Measurements from ENCODE around the gene EXD2. TPM values are rescaled to one million over a fixed set of nuclear protein-coding genes. Genes with fewer than 3 reads are reported as not detected.
"Not testable (repeated sequence)": the region's sequence is repeated elsewhere in the genome, so short reads cannot be mapped to it uniquely, and the experiment has no call there.

Gene EXD2
- total RNA-seq, 4 donors from 2014 or later, result 14.9 to 28.0 (median 18.1) TPM

DNA sequence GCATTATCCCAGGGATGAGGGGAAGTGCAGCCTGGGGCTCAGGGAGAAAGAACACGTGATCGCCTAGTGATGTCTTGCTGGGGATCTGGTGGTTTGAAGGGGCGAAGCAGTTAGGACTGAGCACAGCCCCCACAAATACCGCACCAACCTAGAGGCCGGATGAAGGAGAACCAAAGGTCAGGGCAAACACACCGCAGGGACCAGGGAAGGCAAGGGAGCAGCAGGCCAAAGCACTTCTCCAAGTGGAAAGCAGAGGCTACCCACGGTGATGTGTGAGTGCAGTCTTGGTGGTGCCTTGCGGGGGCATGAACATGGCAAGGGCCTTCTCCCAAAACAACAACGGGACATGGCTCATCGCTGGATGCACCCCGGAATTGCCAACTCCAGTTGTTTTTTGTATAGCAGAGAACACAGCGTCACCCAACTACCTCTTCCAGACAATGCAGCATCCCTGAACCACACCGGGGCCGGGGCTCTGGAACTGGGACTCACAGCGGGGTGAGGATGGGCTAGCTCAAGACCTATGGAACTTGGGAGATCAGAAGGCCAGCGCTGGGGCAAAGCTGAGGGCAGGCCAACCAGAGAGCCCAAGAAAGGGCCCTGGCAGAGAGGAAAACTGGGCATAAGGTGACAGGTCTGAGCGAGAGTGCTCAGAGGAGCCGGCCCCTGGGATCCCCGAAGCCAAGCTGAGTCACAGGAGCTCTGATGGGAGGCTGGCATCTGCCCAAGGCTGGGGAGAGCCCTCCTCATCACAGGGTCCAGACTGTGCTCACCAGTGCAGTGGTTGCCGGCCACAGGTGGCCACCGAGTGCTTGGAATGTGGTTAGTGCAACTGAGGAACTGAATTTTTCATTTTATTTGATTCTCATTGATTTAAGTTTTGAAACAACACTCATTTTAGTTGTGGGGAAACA lies 79.8 kb downstream of the EXD2 start:
- no peak overlapping the region for H3K4me3 ChIP-seq (ENCODE audit: low read depth, poor library complexity, severe bottlenecking)
- intact Hi-C loops (cut with DNase I; ENCODE audit: low total_unique reads), result no loop called here
- TF ChIP-seq, protein P1, sequence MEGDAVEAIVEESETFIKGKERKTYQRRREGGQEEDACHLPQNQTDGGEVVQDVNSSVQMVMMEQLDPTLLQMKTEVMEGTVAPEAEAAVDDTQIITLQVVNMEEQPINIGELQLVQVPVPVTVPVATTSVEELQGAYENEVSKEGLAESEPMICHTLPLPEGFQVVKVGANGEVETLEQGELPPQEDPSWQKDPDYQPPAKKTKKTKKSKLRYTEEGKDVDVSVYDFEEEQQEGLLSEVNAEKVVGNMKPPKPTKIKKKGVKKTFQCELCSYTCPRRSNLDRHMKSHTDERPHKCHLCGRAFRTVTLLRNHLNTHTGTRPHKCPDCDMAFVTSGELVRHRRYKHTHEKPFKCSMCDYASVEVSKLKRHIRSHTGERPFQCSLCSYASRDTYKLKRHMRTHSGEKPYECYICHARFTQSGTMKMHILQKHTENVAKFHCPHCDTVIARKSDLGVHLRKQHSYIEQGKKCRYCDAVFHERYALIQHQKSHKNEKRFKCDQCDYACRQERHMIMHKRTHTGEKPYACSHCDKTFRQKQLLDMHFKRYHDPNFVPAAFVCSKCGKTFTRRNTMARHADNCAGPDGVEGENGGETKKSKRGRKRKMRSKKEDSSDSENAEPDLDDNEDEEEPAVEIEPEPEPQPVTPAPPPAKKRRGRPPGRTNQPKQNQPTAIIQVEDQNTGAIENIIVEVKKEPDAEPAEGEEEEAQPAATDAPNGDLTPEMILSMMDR (IDR thresholded peaks at IDR 0.05), result no peak
- TF ChIP-seq POLR2A (IDR thresholded peaks at IDR 0.05), result no peak
- WGBS, 2 donors, result 82 to 84% methylated on average over 20 to 21 of the region's 21 CpGs
- DNase-seq (ENCODE audit: low spot score in 2 of 2), result no peak

DNA sequence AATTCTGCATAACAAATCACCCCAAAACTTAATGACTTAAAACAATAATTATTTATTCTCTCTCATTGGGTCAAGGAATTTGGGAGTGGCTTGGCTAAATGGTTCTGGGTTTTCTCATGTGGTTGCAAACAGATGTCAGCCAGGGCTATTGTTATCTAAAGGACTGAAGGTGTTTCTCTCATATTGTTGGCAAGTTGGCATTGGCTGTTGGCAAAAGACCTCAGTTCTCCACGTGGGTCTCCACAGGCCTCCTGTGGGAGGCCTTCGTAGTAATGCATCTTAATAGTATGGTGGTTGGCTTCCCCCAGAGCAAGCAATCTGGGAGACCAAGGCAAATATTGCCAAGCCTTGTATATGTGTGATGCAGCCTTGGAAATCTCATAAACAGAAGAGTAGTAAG lies 83.0 kb downstream of the EXD2 start:
- no peak for DNase-seq (ENCODE audit: low spot score in 2 of 2)
- TF ChIP-seq POLR2A (IDR thresholded peaks at IDR 0.05), result no peak
- TF ChIP-seq, protein P1 (IDR thresholded peaks at IDR 0.05), result no peak
- H3K4me3 ChIP-seq (ENCODE audit: low read depth, poor library complexity, severe bottlenecking), result no peak overlapping the region
- WGBS, 2 donors, result 63 to 79% methylated on average over 2 of the region's 2 CpGs
- intact Hi-C loops (cut with DNase I; ENCODE audit: low total_unique reads), result no loop called here

DNA sequence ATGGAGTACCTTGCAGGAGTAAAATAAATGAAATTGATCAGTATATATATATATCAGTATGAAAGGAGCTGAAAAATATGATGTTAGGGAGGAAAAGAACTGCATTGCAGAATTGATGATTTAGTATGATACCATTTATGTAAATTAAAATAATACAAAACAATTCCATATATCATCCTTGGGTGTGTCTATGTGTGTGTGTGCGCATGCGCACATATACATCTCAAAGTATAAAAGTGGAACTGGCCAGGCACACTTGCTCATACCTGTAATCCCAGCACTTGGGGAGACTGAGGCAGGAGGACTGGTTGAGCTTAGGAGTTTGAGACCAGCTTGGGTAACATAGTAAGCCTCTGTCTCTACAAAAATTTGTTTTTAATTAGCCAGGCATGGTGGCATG lies 84.0 kb downstream of the EXD2 start:
- whole genome bisulfite sequencing, 2 donors, result 95 to 100% methylated on average over 2 of the region's 2 CpGs

DNA sequence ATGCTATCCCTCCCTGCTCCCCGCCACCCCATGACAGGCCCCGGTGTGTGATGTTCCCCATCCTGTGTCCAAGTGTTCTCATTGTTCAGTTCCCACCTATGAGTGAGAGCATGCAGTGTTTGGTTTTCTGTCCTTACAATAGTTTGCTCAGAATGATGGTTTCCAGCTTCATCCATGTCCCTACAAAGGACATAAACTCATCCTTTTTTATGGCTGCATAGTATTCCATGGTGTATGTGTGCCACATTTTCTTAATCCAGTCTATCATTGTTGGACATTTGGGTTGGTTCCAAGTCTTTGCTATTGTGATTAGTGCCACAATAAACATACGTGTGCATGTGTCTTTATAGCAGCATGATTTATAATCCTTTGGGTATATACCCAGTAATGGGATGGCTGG lies 86.1 kb downstream of the EXD2 start:
- H3K4me3 ChIP-seq (ENCODE audit: low read depth, poor library complexity, severe bottlenecking); DNase-seq (ENCODE audit: low spot score in 2 of 2); intact Hi-C loops (cut with DNase I; ENCODE audit: low total_unique reads): not testable (repeated sequence)
- 100% methylated on average over 3 of the region's 3 CpGs for WGBS, 2 donors

More for the DNA sequence above, 84.0 kb downstream of the EXD2 start:
- intact Hi-C loops (cut with DNase I; ENCODE audit: low total_unique reads), result no loop called here
- no peak for DNase-seq (ENCODE audit: low spot score in 2 of 2)
- TF ChIP-seq POLR2A (IDR thresholded peaks at IDR 0.05), result no peak
- TF ChIP-seq, protein P1 (IDR thresholded peaks at IDR 0.05), result no peak
- no peak overlapping the region for H3K4me3 ChIP-seq (ENCODE audit: low read depth, poor library complexity, severe bottlenecking)

DNA sequence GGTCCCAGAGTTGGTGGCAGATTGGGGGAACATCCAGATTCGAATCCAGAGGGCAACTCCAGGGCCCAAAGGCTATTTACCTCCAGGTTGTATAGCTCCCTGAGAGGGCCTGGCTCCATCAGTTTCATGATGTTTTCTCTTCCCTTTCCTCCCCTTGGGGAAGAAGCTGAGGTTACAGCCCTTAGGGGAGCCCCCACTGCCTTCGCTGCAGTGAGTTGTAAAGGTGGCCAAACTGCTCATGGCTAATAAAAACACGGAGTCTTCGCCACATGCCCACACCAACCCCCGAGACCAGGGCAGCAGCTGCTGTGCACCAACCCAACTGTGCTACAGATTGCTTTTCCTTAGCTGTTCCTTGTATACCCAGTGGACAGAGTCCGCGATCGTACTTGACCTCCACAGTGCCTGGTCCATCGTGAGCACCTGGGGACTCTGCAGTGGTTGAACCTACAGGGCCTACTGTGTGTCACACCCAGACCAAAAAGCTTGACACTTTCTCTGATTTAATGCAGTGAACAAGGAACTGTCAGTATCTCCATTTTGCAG lies 89.5 kb downstream of the EXD2 start:
- intact Hi-C loops (cut with DNase I; ENCODE audit: low total_unique reads), result no loop called here
- H3K4me3 ChIP-seq (ENCODE audit: low read depth, poor library complexity, severe bottlenecking), result no peak overlapping the region
- DNase-seq (ENCODE audit: low spot score in 2 of 2), result peak in 1 of 2 donors; percentile 65
- WGBS, 2 donors, result 90 to 95% methylated on average over 9 of the region's 9 CpGs
- no peak for TF ChIP-seq POLR2A (IDR thresholded peaks at IDR 0.05)
- TF ChIP-seq, protein P1 (IDR thresholded peaks at IDR 0.05), result no peak

DNA sequence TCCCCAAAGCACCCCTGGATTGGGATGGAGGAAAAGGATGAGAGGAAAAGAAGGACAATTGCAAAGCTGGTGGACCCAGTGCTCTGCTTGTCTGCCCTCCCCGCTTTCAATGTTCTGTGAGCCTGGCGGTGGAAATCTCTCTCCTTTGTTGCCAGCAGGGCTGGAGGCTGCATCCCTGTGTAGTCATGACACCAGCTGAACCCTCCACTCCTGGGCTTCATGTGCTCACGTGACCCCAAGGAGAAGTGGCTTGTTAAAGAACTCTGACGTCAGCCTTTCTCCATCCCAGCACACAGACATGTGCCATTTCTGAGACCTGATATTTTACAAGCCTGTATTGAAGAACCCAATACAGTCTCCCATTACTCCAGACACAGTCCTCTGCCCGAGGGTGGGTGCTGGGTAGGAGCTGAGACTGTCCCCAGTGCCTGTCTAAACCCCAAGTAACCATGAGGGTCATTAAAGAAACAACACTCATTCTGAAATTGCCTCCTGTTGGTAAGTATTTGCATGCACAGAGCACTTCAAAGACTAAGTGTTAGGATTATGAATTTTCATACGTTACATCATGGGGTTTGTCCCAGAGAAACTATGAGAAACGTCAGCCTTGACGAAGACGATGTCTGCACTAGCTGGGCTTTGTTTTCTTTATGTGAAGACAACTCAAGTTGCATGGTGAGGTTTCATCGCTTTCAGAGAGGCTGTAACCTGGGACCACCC lies 90.3 kb downstream of the EXD2 start:
- intact Hi-C loops (cut with DNase I; ENCODE audit: low total_unique reads), result no loop called here
- DNase-seq (ENCODE audit: low spot score in 2 of 2), result peak in 1 of 2 donors; percentile 18
- 66 to 70% methylated on average over 10 of the region's 10 CpGs for WGBS, 2 donors
- TF ChIP-seq, protein P1 (IDR thresholded peaks at IDR 0.05), result no peak
- TF ChIP-seq POLR2A (IDR thresholded peaks at IDR 0.05), result no peak
- no peak overlapping the region for H3K4me3 ChIP-seq (ENCODE audit: low read depth, poor library complexity, severe bottlenecking)

Measured in lower leg skin (tissue), 4 donors.